Heart left ventricle (tissue), 16 donors: ENCODE data around the gene THAP11. TPM values are rescaled to one million over a fixed set of nuclear protein-coding genes. Genes with fewer than 3 reads are reported as not detected.

ENCODE experiments used
- ATAC-seq, 4 donors: fragments of 200-7000 bp; cut with Tn5 transposase; one replicate each; pipeline ENCODE4 v1.9.1; 2020 to 2022; ENCODE audit warnings: moderate library complexity in 4 of 4, mild to moderate bottlenecking in 3 of 4, moderate number of reproducible peaks in 1 of 4
- DNase-seq, 5 donors: peaks; one replicate each; pipeline ENCODE4 v3.0.0-alpha.2; 2020
- H3K27ac ChIP-seq, 12 donors: fragments of 200-600 bp; sonication (generic) in 4 of 12; one replicate each; pipeline versions ENCODE4 v1.5.0 to v1.8.0; 2016 to 2022; ENCODE audit warnings: mild to moderate bottlenecking in 2 of 12
- H3K27me3 ChIP-seq, 9 donors: fragments of 200-600 bp; sonication (generic) in 2 of 9; one replicate each; pipeline versions ENCODE4 v1.5.1 to v1.8.0; 2016 to 2022; ENCODE audit warnings: mild to moderate bottlenecking in 3 of 9
- H3K36me3 ChIP-seq, 9 donors: fragments of 200-600 bp; sonication (generic) in 2 of 9; one replicate each; pipeline versions ENCODE4 v1.5.0 to v1.8.0; 2018 to 2022; ENCODE audit warnings: mild to moderate bottlenecking in 2 of 9
- H3K4me1 ChIP-seq, 12 donors: fragments of 200-600 bp; sonication (generic) in 4 of 12; one replicate each; pipeline versions ENCODE4 v1.5.0 to v1.8.0; 2016 to 2022; ENCODE audit warnings: mild to moderate bottlenecking in 3 of 12
- H3K4me3 ChIP-seq, 12 donors: fragments of 200-600 bp; sonication (generic) in 4 of 12; one replicate each; pipeline versions ENCODE4 v1.5.0 to v1.8.0; 2017 to 2022; ENCODE audit warnings: mild to moderate bottlenecking in 9 of 12, moderate library complexity in 4 of 12
- H3K9me3 ChIP-seq, 12 donors: fragments of 200-600 bp; sonication (generic) in 4 of 12; one replicate each; pipeline versions ENCODE4 v1.5.0 to v1.8.0; 2016 to 2022; ENCODE audit warnings: mild to moderate bottlenecking in 1 of 12
- POLR2A ChIP-seq, 2 donors: fragments of 450-650 bp; IDR thresholded peaks; one replicate each; pipeline ENCODE4 v1.6.1; 2017; ENCODE audit warnings: antibody characterized with exemption in 2 of 2, mild to moderate bottlenecking in 2 of 2, moderate library complexity in 2 of 2
- WGBS, 4 donors: extraction: QIAGEN DNeasy Blood & Tissue Kit in 2 of 4; methylation state at CpG; one replicate each; pipeline versions ENCODE4 v1.1.5 to v1.1.7; 2013 to 2018; 5-methylcytosine and 5-hydroxymethylcytosine counted together
- intact Hi-C, 10 donors: fragments of 100-400 bp; cut with DNase I; formaldehyde crosslinking; loops; one replicate each; pipeline versions ENCODE4 v1.11.1 to v1.14.2; 2022
- polyA plus RNA-seq, 2 donors: library from polyadenylated mRNA; stranded (reverse); fragments of 200-250 nt; gene quantifications; one replicate each; pipeline ENCODE4 v1.2.3, GENCODE V29; 2013
- total RNA-seq, 9 donors: library from RNA; depleted of rRNA in 2 of 9; stranded (reverse); fragments of >200 nt in 2 of 9; fragmentation: NEBNext Ultra II Directional in 3 of 9; extraction: Animal tissue kit (Norgen Biotek cat#: 25700) in 3 of 9; gene quantifications; one replicate each; pipeline versions ENCODE4 v1.1.0 to v1.2.4, GENCODE V29; 2016 to 2023
- TF ChIP-seq, protein P1 (sequence below), 12 donors: fragments of 200-600 bp; sonication (generic) in 4 of 12; IDR thresholded peaks; one replicate each; pipeline versions ENCODE4 v1.5.0 to v1.8.0; 2018 to 2022; ENCODE audit warnings: antibody characterized with exemption in 12 of 12, mild to moderate bottlenecking in 5 of 12
- donor health status: ischemic (EF 13 %, LVEDD 7.1; RV severe dilation, severe dysfunction).
- donor health status: healthy with polysubstance abuse.
- donor health status: DM: no; HTN: yes; CAD: no.
- donor health status: DM: no; HTN: no; CAD: no.
- donor health status: ischemic (EF 25% LVEDD 6.9; RV normal size, moderate dysfunction).
- donor health status: ischemic (EF 25% LVEDD 5.7; RV mildly dilated, moderate dysfunction).
- donor health status: healthy.
- donor health status: DM: yes; HTN: yes; CAD: no.
- donor health status: ischemic (EF 35%, LVEDD 5.7; RV mildly dilated, moderate dysfunction).
- donor health status: nonischemic (EF 11% LVEDD 7.7; RV severe dilation, severe dysfunction).
- donor health status: DM: yes; HTN: yes; CAD: no.
- donor health status: PGD.
- donor health status: ischemic (EF 29% LVEDD 5.4; RV normal size, mild dysfunction).
- donor health status: nonischemic (EF 23%, LVEDD 6.1; RV moderate dilation, normal function).

The THAP11 gene
- total and polyA plus RNA-seq, 11 donors = 10.6 to 87.5 (median 27.4) TPM

DNA sequence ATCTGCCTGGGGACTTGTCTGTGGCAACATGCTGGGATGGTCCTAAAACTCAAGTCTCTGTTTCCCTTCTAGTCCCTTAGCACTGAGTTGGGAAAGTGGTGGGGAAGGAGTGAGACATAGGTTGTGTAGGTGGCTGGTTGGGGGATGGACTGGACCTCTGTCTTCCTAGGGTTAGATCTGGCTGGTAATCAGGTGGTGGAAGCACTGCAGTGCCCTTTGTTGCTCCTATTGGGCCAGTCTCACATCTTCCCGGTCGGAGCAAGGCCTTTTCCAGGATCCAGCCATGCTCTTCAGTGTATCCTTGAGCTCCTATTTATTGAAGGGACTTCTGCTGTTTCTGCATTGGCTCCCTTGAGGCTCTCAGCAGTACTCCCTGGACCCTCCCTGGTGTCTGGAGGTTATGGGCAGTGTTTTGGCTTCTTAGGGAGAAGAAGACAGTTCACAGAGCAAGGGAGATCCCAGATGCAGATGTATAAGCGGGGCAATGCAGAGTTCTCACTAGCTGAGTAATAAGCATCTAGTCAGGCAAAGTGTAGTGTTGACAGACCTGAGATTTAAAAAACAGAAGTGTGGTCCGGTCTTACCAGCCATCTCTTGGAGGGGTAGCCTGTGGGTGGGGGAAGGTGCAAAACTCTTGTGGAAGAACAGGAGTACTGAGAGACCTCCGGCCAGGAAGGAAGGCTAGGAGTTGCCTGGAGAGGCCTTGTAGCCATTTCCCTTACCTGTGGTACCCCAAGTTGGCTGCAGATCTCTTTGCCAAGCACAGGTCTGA, 3.4 kb downstream of the THAP11 start:
- Histone ChIP-seq H3K27me3 (no peaks in the 10 kb centered on the region), H3K36me3 (peaks cover 0 to 11% (median 0%) of the 10 kb centered on the region in 9 donors), H3K27ac (peak overlapping the region; percentile 88 to 100 (median 96)), H3K4me1 (peaks cover 24 to 69% (median 51%) of the 10 kb centered on the region in 12 donors), H3K9me3 (no peaks in the 10 kb centered on the region), H3K4me3 (peak overlapping the region in 11 of 12 donors; percentile 76 to 100 (median 98))
- ATAC-seq (no peak), DNase-seq (no peak)
- intact Hi-C loops = loop anchor here in 1 of 10 donors (2.0 to 5.0 kb wide), 2 partner anchors 17 to 38 kb away; partner anchors contain the start of genes RANBP10 and TSNAXIP1
- 59 to 70% (median 65%) methylated on average over 5 of the region's 5 CpGs for WGBS, 4 donors
- no peak for TF ChIP-seq POLR2A (IDR thresholded peaks at IDR 0.05)
- TF ChIP-seq, protein P1, sequence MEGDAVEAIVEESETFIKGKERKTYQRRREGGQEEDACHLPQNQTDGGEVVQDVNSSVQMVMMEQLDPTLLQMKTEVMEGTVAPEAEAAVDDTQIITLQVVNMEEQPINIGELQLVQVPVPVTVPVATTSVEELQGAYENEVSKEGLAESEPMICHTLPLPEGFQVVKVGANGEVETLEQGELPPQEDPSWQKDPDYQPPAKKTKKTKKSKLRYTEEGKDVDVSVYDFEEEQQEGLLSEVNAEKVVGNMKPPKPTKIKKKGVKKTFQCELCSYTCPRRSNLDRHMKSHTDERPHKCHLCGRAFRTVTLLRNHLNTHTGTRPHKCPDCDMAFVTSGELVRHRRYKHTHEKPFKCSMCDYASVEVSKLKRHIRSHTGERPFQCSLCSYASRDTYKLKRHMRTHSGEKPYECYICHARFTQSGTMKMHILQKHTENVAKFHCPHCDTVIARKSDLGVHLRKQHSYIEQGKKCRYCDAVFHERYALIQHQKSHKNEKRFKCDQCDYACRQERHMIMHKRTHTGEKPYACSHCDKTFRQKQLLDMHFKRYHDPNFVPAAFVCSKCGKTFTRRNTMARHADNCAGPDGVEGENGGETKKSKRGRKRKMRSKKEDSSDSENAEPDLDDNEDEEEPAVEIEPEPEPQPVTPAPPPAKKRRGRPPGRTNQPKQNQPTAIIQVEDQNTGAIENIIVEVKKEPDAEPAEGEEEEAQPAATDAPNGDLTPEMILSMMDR (IDR thresholded peaks at IDR 0.05) = no peak

DNA sequence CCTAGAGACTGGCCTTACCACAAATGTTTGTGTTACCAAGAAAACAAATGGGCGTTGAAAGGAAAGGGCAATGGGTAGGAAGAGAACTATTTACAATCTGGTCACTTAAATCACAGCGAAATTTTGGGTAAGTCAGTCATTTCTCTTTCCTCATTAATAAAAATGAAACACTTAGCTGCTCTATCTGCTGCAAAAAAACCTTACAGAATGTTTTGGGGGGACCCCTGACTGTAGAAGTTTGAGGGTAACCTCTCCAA, 3.9 kb downstream of the THAP11 start:
- WGBS, 4 donors = 12 to 25% (median 19%) methylated on average over 2 of the region's 2 CpGs
- Histone ChIP-seq H3K27me3 (no peaks in the 10 kb centered on the region), H3K4me1 (peaks cover 24 to 69% (median 51%) of the 10 kb centered on the region in 12 donors), H3K27ac (peak overlapping the region; percentile 88 to 100 (median 96)), H3K9me3 (no peaks in the 10 kb centered on the region), H3K4me3 (peak overlapping the region; percentile 76 to 100 (median 94)), H3K36me3 (peaks cover 0 to 12% (median 0%) of the 10 kb centered on the region in 9 donors)
- no peak for DNase-seq
- no peak for ATAC-seq
- intact Hi-C loops = loop anchor here in 1 of 10 donors (2.0 to 5.0 kb wide), 2 partner anchors 17 to 39 kb away; partner anchors contain the start of genes RANBP10 and TSNAXIP1
- TF ChIP-seq POLR2A (IDR thresholded peaks at IDR 0.05) = no peak
- TF ChIP-seq, protein P1 (IDR thresholded peaks at IDR 0.05) = no peak

DNA sequence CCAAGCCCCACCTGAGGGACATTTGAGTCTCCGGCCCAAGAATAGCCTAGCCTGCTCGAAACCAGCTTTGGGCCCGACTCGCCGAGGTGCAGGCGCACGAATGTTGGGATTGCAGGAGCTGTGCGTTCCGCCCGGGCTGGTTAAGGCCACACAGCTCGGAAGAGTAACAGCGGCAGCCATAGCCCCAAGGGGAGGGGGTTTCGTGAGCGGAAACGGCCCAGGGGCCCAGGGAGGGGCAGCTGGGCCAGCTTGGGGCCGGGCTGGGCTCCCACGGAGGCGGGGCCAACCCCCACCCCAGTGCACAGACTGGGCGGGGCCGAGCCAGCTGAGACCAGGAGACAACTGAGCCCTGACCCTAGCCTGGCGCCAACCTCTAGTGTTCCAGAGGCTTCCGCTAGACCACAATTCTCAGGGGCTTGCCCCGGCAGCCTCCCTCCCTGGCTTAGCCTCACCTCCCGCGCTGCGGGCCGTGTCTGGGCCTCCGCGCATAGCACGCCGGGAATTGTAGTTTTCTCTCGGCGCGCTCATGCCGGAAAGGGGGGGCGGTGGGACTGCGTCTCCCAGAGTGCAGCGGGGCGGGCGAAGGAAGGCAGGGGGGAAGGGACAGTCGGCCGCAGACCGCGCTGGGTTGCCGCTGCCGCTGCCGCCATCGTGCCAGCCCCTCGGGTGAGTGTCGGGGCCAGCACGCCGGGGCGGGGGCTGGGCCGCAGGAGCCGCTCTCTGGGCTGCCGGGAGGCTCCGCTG, 4.4 kb downstream of the THAP11 start, which contains the start of gene NUTF2:
Gene NUTF2 (plus strand): TSS at position 614 of the 744 bp plus-strand sequence. CDS start 18,198 bp downstream, outside the sequence.
- 0 to 1% (median 0%) methylated on average over 12 to 57 of the region's 57 CpGs for WGBS, 4 donors
- peak; percentile 83 to 91 (median 88) for ATAC-seq
- peaks cover 24 to 65% (median 51%) of the 10 kb centered on the region in 12 donors for H3K4me1 ChIP-seq

More for the DNA sequence above, 4.4 kb downstream of the THAP11 start, which contains the start of gene NUTF2:
- intact Hi-C loops = loop anchor here in 1 of 10 donors (2.0 to 5.0 kb wide), 2 partner anchors 16 to 39 kb away; partner anchors contain the start of genes RANBP10 and TSNAXIP1
- Histone ChIP-seq H3K9me3 (no peaks in the 10 kb centered on the region), H3K36me3 (peaks cover 0 to 12% (median 0%) of the 10 kb centered on the region in 9 donors), H3K27me3 (no peaks in the 10 kb centered on the region), H3K4me3 (peak within 1 kb of the TSS; percentile 76 to 100 (median 94)), H3K27ac (peak within 1 kb of the TSS; percentile 88 to 100 (median 96))
- peak; percentile 97 to 98 (median 98) for DNase-seq
- TF ChIP-seq, protein P1 (IDR thresholded peaks at IDR 0.05) = peak in 1 of 12 donors; percentile 9
- peak in 1 of 2 donors; percentile 70 for TF ChIP-seq POLR2A (IDR thresholded peaks at IDR 0.05)
